Smooth muscle cell (in vitro differentiated cells): ENCODE measurements around the gene UNK. TPM values are rescaled to one million over a fixed set of nuclear protein-coding genes. Genes with fewer than 3 reads are reported as not detected.
"Not testable (repeated sequence)": the region's sequence is repeated elsewhere in the genome, so short reads cannot be mapped to it uniquely, and the experiment has no call there.

Source experiments
- DNase-seq: peaks from one replicate; lab custom pipeline; 2025; ENCODE audit not compliant: unreplicated experiment; lab: John Stamatoyannopoulos, UW
- H2AFZ ChIP-seq: fragments of 200-600 bp; sonication (generic); 2 replicates; pipeline ENCODE4 v1.6.0; 2016; ENCODE audit warnings: antibody characterized with exemption, low read depth, mild to moderate bottlenecking
- H3F3A ChIP-seq: fragments of 200-600 bp; sonication (generic); 2 replicates; pipeline ENCODE4 v1.6.0; 2017; ENCODE audit warnings: antibody characterized with exemption, low read depth
- H3K27ac ChIP-seq: fragments of 200-600 bp; sonication (generic); 2 replicates; pipeline ENCODE4 v1.5.1; 2016; ENCODE audit warnings: low read depth, mild to moderate bottlenecking
- H3K27me3 ChIP-seq: fragments of 200-600 bp; sonication (generic); 2 replicates; pipeline ENCODE4 v1.6.1; 2016; ENCODE audit warnings: low read depth, mild to moderate bottlenecking
- H3K36me3 ChIP-seq: fragments of 200-600 bp; sonication (generic); 2 replicates; pipeline ENCODE4 v1.5.1; 2016; ENCODE audit warnings: low read depth
- H3K4me1 ChIP-seq: fragments of 200-600 bp; sonication (generic); 2 replicates; pipeline ENCODE4 v1.5.1; 2016; ENCODE audit warnings: low read depth
- H3K4me2 ChIP-seq: fragments of 200-600 bp; sonication (generic); 2 replicates; pipeline ENCODE4 v1.6.0; 2016; ENCODE audit warnings: mild to moderate bottlenecking
- H3K4me3 ChIP-seq: fragments of 200-600 bp; sonication (generic); 2 replicates; pipeline ENCODE4 v1.5.1; 2016; ENCODE audit warnings: mild to moderate bottlenecking
- H3K79me2 ChIP-seq: fragments of 200-600 bp; sonication (generic); 2 replicates; pipeline ENCODE4 v1.6.0; 2016; ENCODE audit warnings: low read depth, mild to moderate bottlenecking
- H3K9ac ChIP-seq: fragments of 200-600 bp; sonication (generic); 2 replicates; pipeline ENCODE4 v1.6.0; 2016; ENCODE audit warnings: low read depth
- H3K9me3 ChIP-seq: fragments of 200-600 bp; sonication (generic); replicated peaks from 2 replicates; pipeline ENCODE4 v1.5.1; 2016; ENCODE audit warnings: low read depth
- H4K20me1 ChIP-seq: fragments of 200-600 bp; sonication (generic); 2 replicates; pipeline ENCODE4 v1.6.0; 2016; ENCODE audit warnings: low read depth
- CTCF ChIP-seq: fragments of 200-600 bp; sonication (generic); IDR thresholded peaks from 2 replicates; pipeline ENCODE4 v1.5.1; 2017; ENCODE audit warnings: borderline replicate concordance, mild to moderate bottlenecking, antibody characterized with exemption; ENCODE audit not compliant: insufficient read depth, poor library complexity, severe bottlenecking
- WGBS: methylation state at CpG from one replicate; pipeline ENCODE4 v1.1.7; 2016; ENCODE audit warnings: low lambda C conversion rate; 5-methylcytosine and 5-hydroxymethylcytosine counted together
- polyA plus RNA-seq: library from polyadenylated mRNA; unstranded; fragments of >200 nt; fragmentation: Nextera tagmentation; extraction: Ambion mirVana; gene quantifications from 2 replicates; pipeline ENCODE4 v1.2.1, GENCODE V29; 2016
- total RNA-seq: library from RNA; depleted of rRNA; stranded (reverse); fragments of >200 nt; gene quantifications from 2 replicates; pipeline ENCODE4 v1.2.3, GENCODE V29; 2014

The UNK gene
- total and polyA plus RNA-seq, 2 experiments from 2014 or later: 26.8 to 39.5 TPM

- peaks cover 16% of the 10 kb centered on the region for H4K20me1 ChIP-seq
- no peak overlapping the region for H3K4me2 ChIP-seq
- H3F3A ChIP-seq: peaks cover 10% of the 10 kb centered on the region
- no peak overlapping the region for H3K9ac ChIP-seq
- no peak for DNase-seq
- H3K79me2 ChIP-seq: peaks cover 6% of the 10 kb centered on the region
- no peak overlapping the region for H2AFZ ChIP-seq
- no peak overlapping the region for H3K27ac ChIP-seq
- peaks cover 11% of the 10 kb centered on the region for H3K4me1 ChIP-seq
- no peak for TF ChIP-seq CTCF
- H3K27me3 ChIP-seq: no peaks in the 10 kb centered on the region
- H3K9me3 ChIP-seq: no peaks in the 10 kb centered on the region
- no peak overlapping the region for H3K4me3 ChIP-seq
- WGBS: 96% methylated on average over 9 of the region's 9 CpGs
- H3K36me3 ChIP-seq: no peaks in the 10 kb centered on the region
Measured at GRCh38 chr17:75849724-75850123, 65.1 kb downstream of the UNK start.

- no peak overlapping the region for H3K9ac ChIP-seq
- H3K4me3 ChIP-seq: no peak overlapping the region
- H3F3A ChIP-seq: peaks cover 10% of the 10 kb centered on the region
- no peak overlapping the region for H2AFZ ChIP-seq
- H3K36me3 ChIP-seq: no peaks in the 10 kb centered on the region
- peaks cover 8% of the 10 kb centered on the region for H3K4me1 ChIP-seq
- H4K20me1 ChIP-seq: peaks cover 16% of the 10 kb centered on the region
- no peaks in the 10 kb centered on the region for H3K27me3 ChIP-seq
- H3K79me2 ChIP-seq: peaks cover 6% of the 10 kb centered on the region
- 95% methylated on average over 12 of the region's 12 CpGs for WGBS
- no peak for DNase-seq
- H3K27ac ChIP-seq: no peak overlapping the region
- TF ChIP-seq CTCF: no peak
- no peak overlapping the region for H3K4me2 ChIP-seq
- no peaks in the 10 kb centered on the region for H3K9me3 ChIP-seq
Measured at GRCh38 chr17:75850928-75851692, 66.5 kb downstream of the UNK start.

GRCh38 chr17:75851693-75851991, 67.0 kb downstream of the UNK start:
- not testable (repeated sequence) for H3K9ac ChIP-seq, H3K79me2 ChIP-seq, H3K9me3 ChIP-seq, DNase-seq, H3K36me3 ChIP-seq, H3K4me1 ChIP-seq, H3K27ac ChIP-seq, H3K4me3 ChIP-seq, H2AFZ ChIP-seq, H3K4me2 ChIP-seq, H3K27me3 ChIP-seq
- WGBS: 99% methylated on average over 15 of the region's 15 CpGs
- Histone ChIP-seq H4K20me1 (peaks cover 16% of the 10 kb centered on the region), H3F3A (peaks cover 10% of the 10 kb centered on the region)

- Histone ChIP-seq H3K9ac (peak overlapping the region; percentile 30), H3K4me3 (no peak overlapping the region), H3K36me3 (no peaks in the 10 kb centered on the region), H4K20me1 (peaks cover 16% of the 10 kb centered on the region), H2AFZ (no peak overlapping the region), H3K4me2 (peak overlapping the region; percentile 84), H3K79me2 (peaks cover 6% of the 10 kb centered on the region), H3F3A (peaks cover 10% of the 10 kb centered on the region), H3K4me1 (peaks cover 8% of the 10 kb centered on the region), H3K27ac (peak overlapping the region; percentile 81), H3K27me3 (no peaks in the 10 kb centered on the region), H3K9me3 (no peaks in the 10 kb centered on the region)
- DNase-seq: no peak
- 66% methylated on average over 7 of the region's 7 CpGs for WGBS
- no peak for TF ChIP-seq CTCF
Measured at GRCh38 chr17:75853433-75853832, 68.8 kb downstream of the UNK start.
